ENCODE data around the gene COL9A2.

GRCh38 chr1:40314721-40315238, 2.3 kb downstream of the COL9A2 start:
- no peak for TF ChIP-seq CTCF (IDR thresholded peaks at IDR 0.05)
- TF ChIP-seq POLR2AphosphoS5 (IDR thresholded peaks at IDR 0.05), result no peak
- TF ChIP-seq EP300 (IDR thresholded peaks at IDR 0.05; ENCODE audit: low read depth), result no peak
- TF ChIP-seq POLR2A (IDR thresholded peaks at IDR 0.05), result no peak
